GM12865 (cell line): Measurements from ENCODE around the gene PKN1.

Experiments
- DNase-seq: peaks from one replicate; pipeline ENCODE4 v3.0.0; 2010; ENCODE audit warnings: low read depth
- H3K4me3 ChIP-seq: 2 replicates; pipeline ENCODE4 v1.5.1; 2011; ENCODE audit warnings: mild to moderate bottlenecking, low read depth, low read length, control low read depth
- TF ChIP-seq, protein P1 (sequence below): IDR thresholded peaks from 2 replicates; pipeline ENCODE4 v1.5.1; 2011; ENCODE audit warnings: low read length, control low read depth, low read depth, inconsistent platforms; ENCODE audit not compliant: insufficient read depth; ENCODE audit errors: missing control alignments

Gene PKN1

DNA sequence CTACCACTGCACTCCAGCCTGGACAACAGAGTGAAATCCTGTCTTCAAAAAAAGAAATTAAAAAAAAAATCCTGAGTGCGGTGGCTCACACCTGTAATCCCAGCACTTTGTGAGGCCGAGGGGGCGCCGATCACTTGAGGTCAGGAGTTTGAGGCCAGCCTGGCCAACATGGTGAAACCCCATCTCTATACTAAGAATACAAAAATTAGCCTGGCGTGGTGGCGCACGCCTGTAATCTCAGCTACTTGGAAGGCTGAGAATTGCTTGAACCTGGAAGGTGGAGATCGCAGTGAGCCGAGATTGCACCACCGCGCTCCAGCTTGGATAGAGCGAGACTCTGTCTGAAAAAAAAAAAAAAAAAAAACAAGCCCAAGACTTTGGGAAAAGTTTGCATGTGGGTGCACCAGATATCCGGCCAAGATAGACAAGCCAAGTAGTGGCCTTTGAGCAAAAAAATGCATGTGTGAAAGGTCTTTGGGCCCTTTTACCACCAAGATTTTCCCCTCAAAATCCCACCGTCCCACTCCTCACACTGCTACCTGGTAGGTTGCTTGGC, 79.4 kb downstream of the PKN1 start:
- TF ChIP-seq, protein P1, sequence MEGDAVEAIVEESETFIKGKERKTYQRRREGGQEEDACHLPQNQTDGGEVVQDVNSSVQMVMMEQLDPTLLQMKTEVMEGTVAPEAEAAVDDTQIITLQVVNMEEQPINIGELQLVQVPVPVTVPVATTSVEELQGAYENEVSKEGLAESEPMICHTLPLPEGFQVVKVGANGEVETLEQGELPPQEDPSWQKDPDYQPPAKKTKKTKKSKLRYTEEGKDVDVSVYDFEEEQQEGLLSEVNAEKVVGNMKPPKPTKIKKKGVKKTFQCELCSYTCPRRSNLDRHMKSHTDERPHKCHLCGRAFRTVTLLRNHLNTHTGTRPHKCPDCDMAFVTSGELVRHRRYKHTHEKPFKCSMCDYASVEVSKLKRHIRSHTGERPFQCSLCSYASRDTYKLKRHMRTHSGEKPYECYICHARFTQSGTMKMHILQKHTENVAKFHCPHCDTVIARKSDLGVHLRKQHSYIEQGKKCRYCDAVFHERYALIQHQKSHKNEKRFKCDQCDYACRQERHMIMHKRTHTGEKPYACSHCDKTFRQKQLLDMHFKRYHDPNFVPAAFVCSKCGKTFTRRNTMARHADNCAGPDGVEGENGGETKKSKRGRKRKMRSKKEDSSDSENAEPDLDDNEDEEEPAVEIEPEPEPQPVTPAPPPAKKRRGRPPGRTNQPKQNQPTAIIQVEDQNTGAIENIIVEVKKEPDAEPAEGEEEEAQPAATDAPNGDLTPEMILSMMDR, result no peak
- H3K4me3 ChIP-seq, result no peak overlapping the region
- DNase-seq, result no peak

DNA sequence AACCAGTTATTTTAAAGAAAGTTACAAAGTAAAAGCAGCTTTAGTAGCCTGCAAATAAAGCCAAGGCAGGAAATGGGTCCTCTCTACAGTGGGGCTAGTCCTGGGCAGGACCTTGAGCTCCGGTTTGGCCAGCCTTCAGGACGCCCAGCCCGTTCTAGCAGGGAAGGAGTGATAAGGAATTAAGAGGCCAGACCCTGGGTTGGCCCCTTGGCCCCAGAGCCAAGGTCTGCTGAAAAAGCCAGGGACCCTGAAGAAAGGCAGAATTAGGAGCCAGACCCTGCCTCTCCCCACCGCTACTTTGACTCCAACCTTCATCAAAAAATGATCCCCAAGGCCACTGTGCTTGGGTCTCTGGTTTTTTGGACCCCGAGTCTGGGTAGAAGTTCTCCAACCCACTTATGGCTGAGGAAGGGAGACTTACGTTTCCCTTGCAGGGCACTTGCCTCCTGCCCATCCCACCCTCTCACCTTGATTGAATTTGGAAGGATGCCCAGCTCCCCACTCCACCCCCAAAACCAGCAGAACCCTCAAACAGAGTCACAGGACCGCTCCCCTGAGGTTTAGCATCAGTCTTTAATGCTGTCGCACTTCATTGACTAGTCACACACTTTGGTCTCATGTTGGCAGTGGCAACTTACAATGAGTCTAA, 81.2 kb downstream of the PKN1 start:
- TF ChIP-seq, protein P1, result no peak
- DNase-seq, result no peak
- H3K4me3 ChIP-seq, result no peak overlapping the region

- H3K4me3 ChIP-seq, result no peak overlapping the region
- DNase-seq, result no peak
- TF ChIP-seq, protein P1, result no peak
These were observed 82.5 kb downstream of the PKN1 start for GRCh38 chr19:14515501-14516047.

DNA sequence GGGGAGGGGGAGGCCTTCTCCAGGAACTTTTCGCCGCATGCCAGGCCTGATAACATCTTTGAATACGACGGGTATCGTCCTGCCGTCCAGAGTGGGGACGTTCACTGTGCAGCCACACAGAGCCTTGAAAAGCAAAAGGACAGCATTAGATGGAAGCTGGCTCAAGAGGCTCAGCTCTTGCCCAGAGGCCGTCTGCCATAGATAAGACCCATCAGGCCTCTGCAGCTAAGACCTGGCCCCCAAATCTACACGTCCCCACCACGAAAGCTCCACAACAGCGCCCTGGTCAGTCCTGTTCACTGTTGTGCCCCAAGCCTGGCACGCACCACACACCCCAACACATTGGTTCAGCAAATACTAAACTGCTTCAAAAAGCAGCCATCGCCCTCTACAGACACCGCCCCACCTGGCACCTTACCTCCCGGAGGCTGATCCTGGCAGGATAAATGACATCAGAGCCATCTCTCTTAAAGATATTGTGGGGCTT, 83.0 kb downstream of the PKN1 start:
- DNase-seq, result no peak
- TF ChIP-seq, protein P1, result no peak
- no peak overlapping the region for H3K4me3 ChIP-seq

- H3K4me3 ChIP-seq, result peak overlapping the region; percentile 88
- TF ChIP-seq, protein P1, result no peak
- DNase-seq, result no peak
These were observed 83.8 kb downstream of the PKN1 start for GRCh38 chr19:14516746-14517438.

DNA sequence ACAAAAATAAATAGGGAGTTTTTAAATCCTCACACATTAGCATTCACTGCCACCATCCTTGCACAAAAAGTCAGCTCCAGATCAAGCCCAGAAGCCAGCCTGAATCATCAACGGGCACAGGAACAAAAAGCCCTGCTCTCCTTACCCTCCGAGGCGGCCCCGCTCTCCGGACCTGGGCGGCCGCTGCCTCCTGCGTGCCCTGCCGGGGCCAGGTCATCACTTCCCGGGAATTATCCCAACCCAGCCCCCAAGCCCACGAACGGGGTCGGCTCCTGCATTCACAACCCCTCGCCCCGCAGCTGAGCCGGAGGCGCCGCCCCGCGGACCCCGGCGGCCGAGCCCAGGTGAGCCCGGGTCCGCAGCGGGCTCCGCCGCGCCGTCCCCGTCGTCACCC, 84.3 kb downstream of the PKN1 start:
- H3K4me3 ChIP-seq, result peak overlapping the region; percentile 88
- no peak for DNase-seq
- TF ChIP-seq, protein P1, result no peak
